ENCODE data around the gene MAPK8IP1.

Gene MAPK8IP1

GRCh38 chr11:45859661-45860140 lies 25.8 kb upstream of the MAPK8IP1 start:
- no peak for TF ChIP-seq CTCF (conservative IDR thresholded peaks at IDR 0.05; ENCODE audit: low read depth, low read length)
- H3K4me3 ChIP-seq (ENCODE audit: low read depth, low read length), result no peak overlapping the region
- DNase-seq (ENCODE audit: low read depth), result peak; percentile 98

DNA sequence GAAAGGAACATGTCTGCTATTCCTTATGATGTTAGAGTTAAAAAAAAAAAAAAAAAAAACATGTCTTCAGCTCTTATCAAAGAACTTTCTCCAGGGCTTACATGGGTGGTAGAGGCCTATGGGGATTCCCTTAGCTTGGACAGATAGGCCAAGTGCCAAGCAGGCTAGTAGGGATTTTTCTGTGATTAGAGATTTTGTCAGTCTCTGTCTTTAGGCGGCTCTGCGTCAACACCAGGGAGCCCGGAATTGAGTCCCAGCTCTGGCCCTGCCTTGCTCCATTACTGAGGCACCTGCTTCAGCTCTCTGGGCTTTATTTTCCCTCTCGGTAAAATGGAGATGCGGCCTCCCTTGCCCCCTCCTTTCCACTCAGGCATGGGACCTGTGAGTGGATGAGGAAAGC lies 25.1 kb upstream of the MAPK8IP1 start:
- DNase-seq (ENCODE audit: low read depth), result no peak
- TF ChIP-seq CTCF (conservative IDR thresholded peaks at IDR 0.05; ENCODE audit: low read depth, low read length), result no peak
- no peak overlapping the region for H3K4me3 ChIP-seq (ENCODE audit: low read depth, low read length)

- DNase-seq (ENCODE audit: low read depth), result no peak
- no peak for TF ChIP-seq CTCF (conservative IDR thresholded peaks at IDR 0.05; ENCODE audit: low read depth, low read length)
- no peak overlapping the region for H3K4me3 ChIP-seq (ENCODE audit: low read depth, low read length)
Measured at GRCh38 chr11:45860764-45861510, 24.5 kb upstream of the MAPK8IP1 start.

- DNase-seq (ENCODE audit: low read depth), result no peak
- no peak overlapping the region for H3K4me3 ChIP-seq (ENCODE audit: low read depth, low read length)
- TF ChIP-seq CTCF (conservative IDR thresholded peaks at IDR 0.05; ENCODE audit: low read depth, low read length), result no peak
Measured at GRCh38 chr11:45864041-45864440, 21.4 kb upstream of the MAPK8IP1 start.

GRCh38 chr11:45869551-45869950 lies 15.9 kb upstream of the MAPK8IP1 start:
- H3K4me3 ChIP-seq (ENCODE audit: low read depth, low read length), result no peak overlapping the region
- DNase-seq (ENCODE audit: low read depth), result no peak
- no peak for TF ChIP-seq CTCF (conservative IDR thresholded peaks at IDR 0.05; ENCODE audit: low read depth, low read length)

DNA sequence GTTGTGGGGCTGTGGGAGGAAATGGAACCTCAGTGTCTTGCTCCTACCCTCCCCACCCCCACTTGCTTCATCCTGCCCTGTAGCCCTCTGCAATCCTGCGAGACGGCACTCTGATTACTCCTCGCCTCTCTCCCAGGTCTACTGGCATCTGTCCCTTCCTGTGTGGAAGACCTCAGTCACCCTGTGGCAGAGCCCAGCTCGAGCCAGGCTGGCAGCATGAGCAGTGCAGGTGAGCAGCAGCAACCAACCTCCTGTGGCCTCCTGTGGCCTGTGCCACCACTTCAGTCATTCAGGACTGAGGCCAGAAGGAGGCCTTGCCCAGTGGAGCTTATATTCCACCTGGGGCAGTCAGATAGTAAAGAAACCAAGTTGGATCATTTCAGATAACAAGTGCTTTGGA lies 14.7 kb upstream of the MAPK8IP1 start:
- TF ChIP-seq CTCF (conservative IDR thresholded peaks at IDR 0.05; ENCODE audit: low read depth, low read length), result no peak
- no peak for DNase-seq (ENCODE audit: low read depth)

DNA sequence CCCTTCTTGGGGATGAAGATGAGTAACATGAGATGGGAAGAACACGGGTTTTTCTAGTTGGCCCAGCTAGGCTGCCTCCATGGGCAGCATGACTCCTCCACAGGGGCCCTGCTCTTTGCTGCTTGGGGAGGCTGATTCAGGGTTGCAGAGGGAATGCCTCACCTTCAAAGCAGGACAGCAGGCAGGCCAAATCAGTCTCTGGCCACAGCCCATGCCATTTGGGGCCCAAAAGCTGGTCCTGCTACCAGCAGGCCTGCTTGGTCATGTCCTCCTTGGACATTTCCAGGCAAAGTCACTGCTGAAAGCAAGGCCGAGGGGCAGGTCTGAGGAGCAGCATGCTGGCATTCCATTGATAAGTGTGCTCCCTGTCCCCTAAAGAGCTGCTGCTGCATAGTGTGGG lies 13.8 kb upstream of the MAPK8IP1 start:
- TF ChIP-seq CTCF (conservative IDR thresholded peaks at IDR 0.05; ENCODE audit: low read depth, low read length), result no peak
- no peak overlapping the region for H3K4me3 ChIP-seq (ENCODE audit: low read depth, low read length)
- DNase-seq (ENCODE audit: low read depth), result no peak

More for the DNA sequence above, 14.7 kb upstream of the MAPK8IP1 start:
- H3K4me3 ChIP-seq (ENCODE audit: low read depth, low read length), result no peak overlapping the region

Data from choroid plexus epithelial cell (primary cell).